ENCODE measurements around the gene COQ8A. TPM values are rescaled to one million over a fixed set of nuclear protein-coding genes. Genes with fewer than 3 reads are reported as not detected.

The COQ8A gene
- total RNA-seq, 1 donor from 2014 or later: 25.7 TPM

DNA sequence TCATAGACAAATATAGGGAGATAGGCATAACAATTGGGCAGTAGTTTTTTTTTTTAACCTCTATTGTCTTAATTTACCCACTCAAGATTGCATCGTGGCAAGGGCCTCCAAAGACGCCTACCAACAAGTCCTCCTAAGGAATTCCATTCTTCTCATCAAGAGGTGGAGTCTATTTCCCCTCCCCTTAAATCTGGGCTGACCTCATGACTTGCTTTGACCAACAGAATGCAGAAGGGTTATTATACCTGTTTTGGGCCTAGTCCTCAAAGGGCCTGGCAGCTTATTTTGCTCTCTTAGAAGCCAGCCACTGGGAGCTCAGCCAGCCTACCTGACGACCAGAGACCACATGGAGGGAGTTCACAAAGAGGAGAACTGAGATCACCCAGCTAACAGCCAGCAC, 92.3 kb downstream of the COQ8A start:
- DNase-seq: no peak

DNA sequence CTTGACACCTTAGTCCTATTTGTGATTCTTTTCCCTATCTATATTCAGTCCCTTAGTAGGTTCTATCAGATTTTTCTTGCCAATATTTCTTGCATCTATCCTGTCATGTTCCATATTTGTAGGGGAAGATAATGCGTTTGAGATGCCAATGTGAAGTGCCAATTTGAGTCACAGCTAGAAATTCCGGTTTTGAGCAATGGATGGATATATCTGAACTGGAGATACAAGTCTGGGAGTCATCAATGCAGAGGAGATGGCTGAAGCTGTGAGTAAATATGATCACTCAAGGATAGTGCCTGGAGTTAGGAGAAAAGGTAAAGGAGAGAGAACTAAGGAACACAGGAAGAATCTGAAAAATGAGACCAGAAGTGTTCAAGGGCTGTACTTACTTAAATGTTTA, 93.8 kb downstream of the COQ8A start:
- no peak for DNase-seq

GRCh38 chr1:227035316-227035715, 95.2 kb downstream of the COQ8A start:
- no peak for DNase-seq

DNA sequence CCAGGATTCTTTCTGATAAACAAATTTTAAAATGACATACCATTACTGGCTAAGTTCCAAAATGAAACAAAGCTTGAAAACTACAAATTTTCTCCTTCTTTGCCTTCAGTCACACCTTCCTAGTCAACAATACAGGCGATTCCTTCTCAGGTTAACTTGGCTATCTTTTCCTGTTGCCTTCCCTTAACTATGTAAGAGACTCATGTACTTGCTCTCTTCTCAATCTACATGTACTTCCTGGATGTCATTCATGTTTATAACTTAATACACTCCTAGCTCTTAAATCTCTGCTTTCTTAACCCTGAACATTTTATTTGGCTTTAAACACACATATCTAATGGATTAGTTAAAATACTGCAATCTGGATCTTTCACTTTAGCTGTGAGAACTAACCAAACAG, 97.0 kb downstream of the COQ8A start:
- peak; percentile 8 for DNase-seq

Other genes starting within 250 kb of the COQ8A start
- 36.9 TPM in 2 replicates for gene ITPKB, start 201.0 kb upstream of the COQ8A start, total RNA-seq
- 45.8 and 53.9 TPM in 2 replicates for gene PSEN2, start 69.7 kb upstream of the COQ8A start, total RNA-seq